Activated T-helper 1 cell treated with Interleukin-2 at 50 U/mL for 16 hours (primary cell): ENCODE data around the gene MOCS3.
A peak's percentile ranks its signal among the peaks of the same experiment; 100 is the strongest.

Experiments used
- DNase-seq: peaks from one replicate; pipeline ENCODE4 v3.0.0-alpha.2; 2020; ENCODE audit warnings: low read depth

MOCS3 gene

GRCh38 chr20:50958615-50959542 is at the start of gene MOCS3:
Gene MOCS3, plus strand, starts transcription at chr20:50958818. Its CDS starts 25 bp downstream, at chr20:50958843.
- DNase-seq = peak; percentile 71

GRCh38 chr20:50909413-50909812 is 49.2 kb upstream of the MOCS3 start:
- no peak for DNase-seq

- no peak for DNase-seq
Observed at GRCh38 chr20:50911030-50911429, 47.6 kb upstream of the MOCS3 start.

GRCh38 chr20:50911716-50912115 is 46.9 kb upstream of the MOCS3 start:
- DNase-seq = no peak

GRCh38 chr20:50913690-50914375 is 44.8 kb upstream of the MOCS3 start:
- no peak for DNase-seq

- DNase-seq = no peak
Observed at GRCh38 chr20:50915424-50915823, 43.2 kb upstream of the MOCS3 start.

GRCh38 chr20:50916257-50916656 is 42.4 kb upstream of the MOCS3 start:
- DNase-seq = no peak

- no peak for DNase-seq
Observed at GRCh38 chr20:50916934-50917333, 41.7 kb upstream of the MOCS3 start.

- DNase-seq = no peak
Observed at GRCh38 chr20:50918403-50918802, 40.2 kb upstream of the MOCS3 start.

- no peak for DNase-seq
Observed at GRCh38 chr20:50919567-50919966, 39.1 kb upstream of the MOCS3 start.

GRCh38 chr20:50920997-50921396 is 37.6 kb upstream of the MOCS3 start:
- no peak for DNase-seq

GRCh38 chr20:50921803-50922501 is 36.7 kb upstream of the MOCS3 start:
- no peak for DNase-seq

- no peak for DNase-seq
Observed at GRCh38 chr20:50924261-50924920, 34.2 kb upstream of the MOCS3 start.

GRCh38 chr20:50926530-50926929 is 32.1 kb upstream of the MOCS3 start:
- no peak for DNase-seq

GRCh38 chr20:50928469-50928868 is 30.1 kb upstream of the MOCS3 start:
- no peak for DNase-seq

GRCh38 chr20:50929299-50930138 is 29.1 kb upstream of the MOCS3 start:
- peak; percentile 79 for DNase-seq

GRCh38 chr20:50930139-50930975 is 28.3 kb upstream of the MOCS3 start:
- DNase-seq = peak; percentile 9

- DNase-seq = no peak
Observed at GRCh38 chr20:50930976-50931305, 27.7 kb upstream of the MOCS3 start.

- peak; percentile 77 for DNase-seq
Observed at GRCh38 chr20:50931306-50932015, 27.2 kb upstream of the MOCS3 start, which contains the start of gene ADNP. Gene ADNP, minus strand, starts transcription at chr20:50931437. Its CDS starts 27,441 bp downstream, at chr20:50903996.
